ENCODE data around the gene KRTCAP2. TPM values are rescaled to one million over a fixed set of nuclear protein-coding genes. Genes with fewer than 3 reads are reported as not detected.
"Not testable (repeated sequence)": the region's sequence is repeated elsewhere in the genome, so short reads cannot be mapped to it uniquely, and the experiment has no call there.

Gene KRTCAP2
- total RNA-seq, 1 experiment from 2014 or later: 128 TPM

DNA sequence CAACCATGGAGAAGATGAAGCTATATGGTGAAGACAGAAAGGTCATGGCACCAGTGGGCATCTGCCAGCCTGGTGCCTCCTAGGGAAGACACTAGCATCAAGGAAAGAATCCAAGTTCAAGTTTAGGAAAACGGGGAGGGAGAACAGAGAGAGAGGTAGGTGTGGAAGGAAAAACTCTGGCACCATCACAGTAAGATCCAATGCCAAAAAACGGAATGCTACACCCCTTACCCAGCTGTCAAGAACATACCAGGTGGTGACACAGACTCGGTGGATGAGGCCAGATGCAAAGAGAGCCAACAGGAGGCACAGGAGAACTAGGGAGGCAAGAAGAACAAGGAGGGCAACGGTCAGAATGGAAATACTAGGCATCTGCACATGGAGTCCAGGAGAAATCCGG is 3.6 kb downstream of the KRTCAP2 start:
- no peak for DNase-seq (ENCODE audit: low spot score)

DNA sequence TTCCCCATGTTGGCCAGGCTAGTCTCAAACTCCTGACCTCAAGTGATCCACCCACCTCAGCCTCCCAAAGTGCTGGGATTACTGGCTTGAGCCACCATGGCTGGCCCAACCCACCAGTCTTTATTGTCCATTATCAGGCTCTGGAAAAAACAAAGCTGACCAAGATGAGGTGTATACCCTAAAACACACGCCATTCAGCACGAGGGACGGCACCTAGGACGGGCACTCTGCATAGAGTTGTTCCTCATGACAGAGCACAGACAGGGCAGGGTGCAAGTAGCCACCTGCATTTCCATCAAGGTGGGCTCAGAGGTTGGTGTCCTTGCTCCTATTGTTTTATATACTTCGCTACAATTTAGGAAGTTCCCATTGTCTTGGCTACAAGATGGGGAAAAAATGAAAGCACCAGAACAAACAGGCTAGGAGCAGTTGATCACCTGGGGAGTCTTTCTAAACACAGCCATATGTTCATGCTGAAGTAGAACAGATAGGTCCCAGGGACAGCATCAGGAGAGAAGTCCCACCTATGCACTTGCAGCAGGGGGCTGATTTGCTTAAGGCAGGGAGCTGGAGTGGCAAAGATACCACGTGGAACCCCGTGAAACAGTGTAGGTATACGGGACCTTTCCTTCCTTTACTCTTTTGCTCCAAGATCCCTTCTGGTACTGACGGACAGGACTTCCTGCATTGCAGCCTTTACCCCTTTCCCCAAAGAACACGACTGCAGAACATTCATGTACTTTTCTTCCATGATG is 4.5 kb downstream of the KRTCAP2 start:
- no peak for DNase-seq (ENCODE audit: low spot score)

- not testable (repeated sequence) for DNase-seq (ENCODE audit: low spot score)
These were observed 5.0 kb downstream of the KRTCAP2 start for GRCh38 chr1:155168105-155168445.

GRCh38 chr1:155167166-155168104 is 5.7 kb downstream of the KRTCAP2 start:
- peak; percentile 95 for DNase-seq (ENCODE audit: low spot score)

- no peak for DNase-seq (ENCODE audit: low spot score)
These were observed 6.5 kb downstream of the KRTCAP2 start for GRCh38 chr1:155166471-155167165.

GRCh38 chr1:155166051-155166470 is 7.0 kb downstream of the KRTCAP2 start:
- no peak for DNase-seq (ENCODE audit: low spot score)

DNA sequence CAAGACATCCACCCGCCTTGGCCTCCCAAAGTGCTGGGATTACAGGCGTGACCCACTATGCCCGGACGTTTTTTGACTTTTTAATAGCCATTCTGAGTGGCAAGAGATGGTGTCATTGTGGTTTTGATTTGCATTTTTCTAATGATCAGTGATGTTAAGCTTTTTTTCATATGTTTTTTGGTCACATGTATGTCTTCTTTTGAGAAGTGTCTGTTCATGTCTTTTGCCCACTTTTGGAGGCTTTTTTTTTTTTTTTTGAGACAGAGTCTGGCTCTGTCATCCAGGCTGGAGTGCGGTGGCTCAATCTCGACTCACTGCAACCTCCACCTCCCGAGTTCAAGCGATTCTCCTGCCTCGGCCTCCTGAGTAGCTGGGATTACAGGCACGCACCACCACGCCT is 8.5 kb downstream of the KRTCAP2 start:
- DNase-seq (ENCODE audit: low spot score): not testable (repeated sequence)

DNA sequence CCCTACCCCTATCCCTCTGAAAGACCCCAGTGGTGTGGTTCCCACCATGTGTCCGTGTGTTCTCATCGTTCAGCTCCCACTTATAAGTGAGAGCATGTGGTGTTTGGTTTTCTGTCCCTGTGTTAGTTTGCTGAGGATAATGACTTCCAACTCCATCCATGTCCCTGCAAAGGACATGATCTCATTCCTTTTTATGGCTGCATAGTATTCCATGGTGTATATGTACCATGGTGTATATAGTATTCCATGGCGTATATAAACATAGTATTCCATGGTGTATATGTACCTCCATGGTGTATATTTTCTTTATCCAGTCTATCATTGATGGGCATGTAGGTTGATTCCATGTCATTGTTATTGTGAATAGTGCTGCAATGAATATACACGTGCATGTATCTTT is 9.3 kb downstream of the KRTCAP2 start:
- not testable (repeated sequence) for DNase-seq (ENCODE audit: low spot score)

GRCh38 chr1:155162631-155163030 is 10.5 kb downstream of the KRTCAP2 start:
- not testable (repeated sequence) for DNase-seq (ENCODE audit: low spot score)

GRCh38 chr1:155160128-155160527 is 13.0 kb downstream of the KRTCAP2 start:
- no peak for DNase-seq (ENCODE audit: low spot score)

- DNase-seq (ENCODE audit: low spot score): no peak
These were observed 14.1 kb downstream of the KRTCAP2 start for GRCh38 chr1:155158991-155159390.

GRCh38 chr1:155155996-155156643 is 17.0 kb downstream of the KRTCAP2 start:
- DNase-seq (ENCODE audit: low spot score): not testable (repeated sequence)

DNA sequence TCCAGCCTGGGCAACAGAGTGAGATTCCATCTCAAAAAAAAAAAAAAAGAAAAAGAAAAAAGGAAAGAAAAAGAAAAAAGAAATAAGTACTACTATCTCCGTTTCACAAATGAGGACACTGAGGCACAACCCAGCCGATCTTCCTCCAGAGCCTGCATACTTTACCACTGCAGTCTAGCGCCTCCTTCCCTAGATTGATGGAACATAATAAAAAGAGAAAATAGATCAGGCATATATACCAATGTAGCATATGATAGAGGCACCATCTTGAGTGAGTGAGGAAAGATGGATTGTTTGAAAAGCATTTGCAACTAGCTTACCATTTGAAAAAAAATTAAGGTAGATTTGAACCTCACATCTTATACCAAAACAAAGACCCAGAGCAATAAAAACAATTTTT is 27.6 kb downstream of the KRTCAP2 start:
- DNase-seq (ENCODE audit: low spot score): no peak

GRCh38 chr1:155141749-155142148 is 31.4 kb downstream of the KRTCAP2 start:
- DNase-seq (ENCODE audit: low spot score): no peak

DNA sequence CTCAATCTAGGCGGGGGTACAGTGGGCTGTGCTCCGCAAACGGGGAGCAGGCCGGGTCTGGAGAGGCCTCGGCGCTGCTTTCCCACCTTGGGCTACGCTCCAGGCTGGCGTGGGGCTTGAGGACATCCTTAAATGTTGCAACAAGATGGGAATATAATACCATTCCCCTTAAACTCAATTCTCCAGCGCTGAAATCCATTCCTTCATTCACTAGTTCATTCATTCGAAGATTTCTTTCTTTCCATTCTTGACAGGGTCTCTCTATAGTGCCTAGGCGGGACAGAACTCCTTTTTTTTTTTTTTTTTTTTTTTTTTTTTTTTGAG is 32.5 kb downstream of the KRTCAP2 start:
- no peak for DNase-seq (ENCODE audit: low spot score)

- DNase-seq (ENCODE audit: low spot score): peak; percentile 88
These were observed 33.0 kb downstream of the KRTCAP2 start, which contains the start of gene DPM3 for GRCh38 chr1:155139895-155140629. DPM3 (minus strand) TSS chr1:155140531; CDS start chr1:155140240, 291 bp downstream.

GRCh38 chr1:155137154-155137949 is 35.8 kb downstream of the KRTCAP2 start:
- DNase-seq (ENCODE audit: low spot score): no peak

- DNase-seq (ENCODE audit: low spot score): peak; percentile 26
These were observed 36.4 kb downstream of the KRTCAP2 start for GRCh38 chr1:155136748-155137147.

- peak; percentile 94 for DNase-seq (ENCODE audit: low spot score)
These were observed 37.6 kb downstream of the KRTCAP2 start, which contains the start of gene SLC50A1 for GRCh38 chr1:155135415-155136028. SLC50A1 (plus strand) TSS chr1:155135852; CDS start chr1:155135912, 60 bp downstream.

Data from HT-29 (cell line).